IMR-90 (cell line): ENCODE results near the gene TEX11. TPM values are rescaled to one million over a fixed set of nuclear protein-coding genes. Genes with fewer than 3 reads are reported as not detected.

Experiments
- ATAC-seq: fragments of 200-7000 bp; cut with Tn5 transposase; 2 replicates; pipeline ENCODE4 v1.9.1; 2020; ENCODE audit warnings: low read depth, mild to moderate bottlenecking, moderate library complexity
- BruUV-seq: library from RNA; stranded (reverse); fragments of 400-500 nt; replicated peaks from 2 replicates; lab custom pipeline; 2021; lab: Mats Ljungman, UMichigan
- CTCF ChIA-PET: fragments of 300-600 bp; formaldehyde crosslinking; extraction: SDS; loops from one replicate; lab custom pipeline; 2021; ENCODE audit warnings: antibody characterized with exemption; lab: Yijun Ruan, JAX
- POLR2A ChIA-PET: fragments of 300-600 bp; sonication (Branson Sonifier 250); formaldehyde crosslinking; loops from one replicate; lab custom pipeline; 2022; ENCODE audit warnings: antibody characterized with exemption; ENCODE audit not compliant: unreplicated experiment; lab: Charles Lee
- DNase-seq: peaks from one replicate; pipeline ENCODE4 v3.0.0; 2013
- H2AFZ ChIP-seq: replicated peaks from 2 replicates; pipeline ENCODE3; 2013; ENCODE audit warnings: low read length, mild to moderate bottlenecking; ENCODE audit not compliant: poor library complexity
- H2AK5ac ChIP-seq: 2 replicates; pipeline ENCODE4 v1.6.1; 2013; ENCODE audit warnings: low read depth, low read length, inconsistent platforms
- H2AK9ac ChIP-seq: replicated peaks from 2 replicates; pipeline ENCODE3; 2013; ENCODE audit warnings: mild to moderate bottlenecking, low read depth, low read length, moderate library complexity; ENCODE audit not compliant: poor library complexity
- H2BK120ac ChIP-seq: 2 replicates; pipeline ENCODE4 v1.6.1; 2013; ENCODE audit warnings: low read depth, low read length, inconsistent platforms
- H2BK15ac ChIP-seq: 3 replicates; pipeline ENCODE4 v1.6.1; 2013; ENCODE audit warnings: low read depth, low read length, inconsistent platforms
- H2BK20ac ChIP-seq: 2 replicates; pipeline ENCODE4 v1.6.1; 2013; ENCODE audit warnings: low read depth, mild to moderate bottlenecking, inconsistent platforms, low read length, moderate library complexity
- H2BK5ac ChIP-seq: 2 replicates; pipeline ENCODE4 v1.6.1; 2013; ENCODE audit warnings: mild to moderate bottlenecking, low read depth, low read length, inconsistent platforms; ENCODE audit not compliant: poor library complexity, severe bottlenecking
- H3K14ac ChIP-seq: replicated peaks from 2 replicates; pipeline ENCODE4 v1.6.1; 2013; ENCODE audit warnings: low read depth, low read length, inconsistent platforms
- H3K18ac ChIP-seq: 2 replicates; pipeline ENCODE4 v1.6.1; 2013; ENCODE audit warnings: low read depth, low read length, control low read depth
- H3K23ac ChIP-seq: 2 replicates; pipeline ENCODE4 v1.6.1; 2013; ENCODE audit warnings: low read depth, low read length, inconsistent platforms
- H3K27ac ChIP-seq: 2 replicates; pipeline ENCODE4 v1.5.1; 2013; ENCODE audit warnings: mild to moderate bottlenecking, control low read depth, low read length; ENCODE audit not compliant: insufficient read depth
- H3K27me3 ChIP-seq: 2 replicates; pipeline ENCODE4 v1.6.1; 2013; ENCODE audit warnings: low read length; ENCODE audit not compliant: control insufficient read depth, insufficient read depth
- H3K36me3 ChIP-seq: 2 replicates; pipeline ENCODE4 v1.6.1; 2013; ENCODE audit warnings: low read length, mixed read lengths; ENCODE audit not compliant: control insufficient read depth, insufficient read depth
- H3K4ac ChIP-seq: 2 replicates; pipeline ENCODE4 v1.6.1; 2013; ENCODE audit warnings: low read depth, low read length, inconsistent platforms
- H3K4me1 ChIP-seq: 2 replicates; pipeline ENCODE4 v1.6.1; 2013; ENCODE audit warnings: low read length, mixed read lengths; ENCODE audit not compliant: control insufficient read depth, insufficient read depth
- H3K4me2 ChIP-seq: 2 replicates; pipeline ENCODE4 v1.6.1; 2013; ENCODE audit warnings: low read depth, mild to moderate bottlenecking, control low read depth, low read length, moderate library complexity
- H3K4me3 ChIP-seq: 2 replicates; pipeline ENCODE4 v1.5.1; 2013; ENCODE audit warnings: low read depth, mild to moderate bottlenecking, control low read depth, low read length, moderate library complexity; ENCODE audit not compliant: insufficient read depth
- H3K56ac ChIP-seq: 2 replicates; pipeline ENCODE4 v1.6.1; 2013; ENCODE audit warnings: low read length, inconsistent platforms; ENCODE audit not compliant: insufficient read depth; ENCODE audit errors: extremely low read depth
- H3K79me1 ChIP-seq, 2 experiments: 2 replicates each; pipeline ENCODE4 v1.6.1; 2013; ENCODE audit warnings: low read length in 2 of 2, inconsistent platforms in 1 of 2, low read depth in 1 of 2
- H3K9ac ChIP-seq: 2 replicates; pipeline ENCODE4 v1.6.1; 2013; ENCODE audit warnings: low read depth, low read length, control low read depth
- H3K9me1 ChIP-seq: 2 replicates; pipeline ENCODE4 v1.6.1; 2013; ENCODE audit warnings: low read length, inconsistent platforms; ENCODE audit not compliant: insufficient read depth
- H3K9me3 ChIP-seq: 2 replicates; pipeline ENCODE4 v1.6.1; 2013; ENCODE audit warnings: low read length; ENCODE audit not compliant: control insufficient read depth, insufficient read depth
- H4K20me1 ChIP-seq: 2 replicates; pipeline ENCODE4 v1.6.1; 2013; ENCODE audit warnings: low read length, inconsistent platforms; ENCODE audit not compliant: insufficient read depth
- H4K5ac ChIP-seq: 2 replicates; pipeline ENCODE4 v1.6.1; 2013; ENCODE audit warnings: mild to moderate bottlenecking, low read depth, low read length, control low read depth
- H4K8ac ChIP-seq, 2 experiments: 2 replicates each; pipeline ENCODE4 v1.6.1; 2013; ENCODE audit warnings: low read depth in 2 of 2, low read length in 2 of 2, control low read depth in 1 of 2, inconsistent platforms in 1 of 2
- H4K91ac ChIP-seq: 2 replicates; pipeline ENCODE4 v1.6.1; 2013; ENCODE audit warnings: low read depth, low read length, inconsistent platforms; ENCODE audit not compliant: insufficient read depth
- CHD1 ChIP-seq: IDR thresholded peaks from 2 replicates; pipeline ENCODE4 v1.6.1; 2012; ENCODE audit warnings: low read depth, low read length, improper control_type of control experiment
- NFE2L2 ChIP-seq: fragments of 150-350 bp; IDR thresholded peaks from 2 replicates; pipeline ENCODE4 v1.6.1; 2016; ENCODE audit warnings: low read depth, mild to moderate bottlenecking, low read length
- POLR2A ChIP-seq: IDR thresholded peaks from 2 replicates; pipeline ENCODE4 v1.6.1; 2012; ENCODE audit warnings: mild to moderate bottlenecking, low read depth, low read length
- RAD21 ChIP-seq: IDR thresholded peaks from 2 replicates; pipeline ENCODE4 v1.6.1; 2012; ENCODE audit warnings: low read length, improper control_type of control experiment
- RCOR1 ChIP-seq: IDR thresholded peaks from 2 replicates; pipeline ENCODE4 v1.6.1; 2012; ENCODE audit warnings: mild to moderate bottlenecking, low read length, improper control_type of control experiment; ENCODE audit not compliant: insufficient replicate concordance
- SMC3 ChIP-seq: fragments of 150-350 bp; IDR thresholded peaks from 2 replicates; pipeline ENCODE4 v1.6.1; 2016; ENCODE audit warnings: low read depth, mild to moderate bottlenecking, antibody characterized with exemption, low read length, moderate library complexity
- WGBS, 2 experiments: methylation state at CpG; one replicate each; pipeline versions ENCODE4 v1.1.5 to v1.1.7; 2013; ENCODE audit warnings: missing lambda C conversion rate in 2 of 2; ENCODE audit not compliant: insufficient read length in 1 of 2; ENCODE audit errors: extremely low coverage in 2 of 2; 5-methylcytosine and 5-hydroxymethylcytosine counted together
- dilution Hi-C: fragments of 300-500 bp; cut with HindIII; formaldehyde crosslinking; loops from one replicate; pipeline ENCODE4 v1.14.3; 2018; ENCODE audit warnings: low sequenced_read_pairs; ENCODE audit not compliant: unreplicated experiment
- in situ Hi-C: fragments of 300-500 bp; cut with MboI; formaldehyde crosslinking; loops from 3 replicates; pipeline ENCODE4 v1.14.3; 2019; ENCODE audit warnings: low sequenced_read_pairs, inconsistent platforms, mixed read lengths
- intact Hi-C: fragments of 100-400 bp; cut with micrococcal nuclease; formaldehyde crosslinking; loops from 2 replicates; pipeline ENCODE4 v1.10.0; 2022
- polyA plus RNA-seq, 3 experiments: library from polyadenylated mRNA; depleted of rRNA; stranded (reverse); fragments of >200 nt; gene quantifications; 2 replicates each; pipeline ENCODE4 v1.2.3, GENCODE V29; 2012; ENCODE audit warnings: low replicate concordance in 1 of 3
- total RNA-seq: library from RNA; depleted of rRNA; stranded (reverse); fragments of >200 nt; gene quantifications from 2 replicates; pipeline ENCODE4 v1.2.3, GENCODE V29; 2012

TEX11 gene
- total and polyA plus RNA-seq, 2 of the 4 experiments (the other 2 are of a cell fraction) = not detected

GRCh38 chrX:70553516-70553915 lies 355.0 kb downstream of the TEX11 start:
- dilution Hi-C loops (no loop called here), intact Hi-C loops (no loop called here), in situ Hi-C loops (no loop called here)
- ATAC-seq = no peak
- no peaks in the 10 kb centered on the region for H3K9me3 ChIP-seq
- H2AK5ac ChIP-seq = no peak overlapping the region
- H3K27me3 ChIP-seq = peaks cover 6% of the 10 kb centered on the region
- H3K4me2 ChIP-seq = no peak overlapping the region
- no peak overlapping the region for H3K23ac ChIP-seq
- H4K91ac ChIP-seq = no peak overlapping the region
- TF ChIP-seq CHD1 = no peak
- no peak for TF ChIP-seq SMC3
- TF ChIP-seq RAD21 = no peak
- TF ChIP-seq NFE2L2 = no peak
- TF ChIP-seq POLR2A = no peak
- TF ChIP-seq RCOR1 = no peak
- H3K4me1 ChIP-seq = no peaks in the 10 kb centered on the region
- H2BK120ac ChIP-seq = no peak overlapping the region
- H3K79me1 ChIP-seq = no peaks in the 10 kb centered on the region
- H2BK20ac ChIP-seq = no peak overlapping the region
- H2AK9ac ChIP-seq = no peak overlapping the region
- H3K9me1 ChIP-seq = no peaks in the 10 kb centered on the region
- no TSS peak for BruUV-seq
- no peak overlapping the region; the same call in 1 of the 2 replicates for H3K18ac ChIP-seq
- no peak overlapping the region for H4K5ac ChIP-seq
- no peak for DNase-seq
- no peak overlapping the region for H4K8ac ChIP-seq
- no peak overlapping the region for H3K27ac ChIP-seq
- H3K9ac ChIP-seq = no peak overlapping the region
- no peak overlapping the region for H2BK5ac ChIP-seq
- no peak overlapping the region for H2BK15ac ChIP-seq
- no peak overlapping the region for H3K4me3 ChIP-seq
- no peak overlapping the region for H3K4ac ChIP-seq
- H4K20me1 ChIP-seq = no peaks in the 10 kb centered on the region
- POLR2A ChIA-PET = no interaction called here
- no peak overlapping the region for H2AFZ ChIP-seq
- H3K36me3 ChIP-seq = no peaks in the 10 kb centered on the region
- H3K56ac ChIP-seq = no peak overlapping the region
- no CpG with 5 or more reads among the region's 1 CpG for WGBS, 2 experiments
- no peak overlapping the region for H3K14ac ChIP-seq
- CTCF ChIA-PET = interaction anchor here (0.5 kb wide), 1 partner anchor 26 kb away, joined by 3 read pairs; no protein-coding TSS in a partner anchor
